Endothelial cell of umbilical vein (primary cell): ENCODE results near the gene SYK. TPM values are rescaled to one million over a fixed set of nuclear protein-coding genes. Genes with fewer than 3 reads are reported as not detected.

Experiments used
- BruUV-seq: library from RNA; stranded (reverse); fragments of 400-500 nt; replicated peaks from 2 replicates; lab custom pipeline; 2021; lab: Mats Ljungman, UMichigan
- CTCF ChIA-PET: fragments of 300-600, 350-600 bp; sonication (Branson Sonifier 250); formaldehyde crosslinking; loops from one replicate; lab custom pipeline; 2021; ENCODE audit warnings: antibody characterized with exemption, inconsistent platforms; lab: Charles Lee
- POLR2A ChIA-PET: fragments of 300-600, 350-600 bp; sonication (Branson Sonifier 250); formaldehyde crosslinking; loops from one replicate; lab custom pipeline; 2021; ENCODE audit warnings: antibody characterized with exemption, inconsistent platforms; lab: Charles Lee
- DNase-seq: peaks from one replicate; pipeline ENCODE4 v3.0.0-alpha.2; 2011; ENCODE audit warnings: low read depth, low spot score
- FAIRE-seq: peaks from 2 replicates; lab custom pipeline; 2011; peaks lifted over from hg19 to GRCh38; lab: Jason Lieb, UNC
- H2AFZ ChIP-seq: 2 replicates; pipeline ENCODE4 v1.6.0; 2012; ENCODE audit warnings: low read depth, low read length, control low read depth, inconsistent platforms
- H3K27ac ChIP-seq: 2 replicates; pipeline ENCODE4 v1.5.1; 2011; ENCODE audit warnings: low read depth, mild to moderate bottlenecking, control low read depth, low read length, moderate library complexity; ENCODE audit not compliant: insufficient read depth
- H3K27me3 ChIP-seq, 2 experiments: 2 replicates each; pipeline versions ENCODE4 v1.6.0 to v1.6.1; 2011; ENCODE audit warnings: low read length in 2 of 2, mixed read lengths in 1 of 2; ENCODE audit not compliant: control insufficient read depth in 2 of 2, insufficient read depth in 2 of 2
- H3K36me3 ChIP-seq, 2 experiments: 2 replicates in 1 of 2; 3 replicates in 1 of 2; pipeline ENCODE4 v1.5.1; 2011; ENCODE audit warnings: low read length in 2 of 2, mild to moderate bottlenecking in 1 of 2, moderate library complexity in 1 of 2; ENCODE audit not compliant: control insufficient read depth in 2 of 2, insufficient read depth in 2 of 2; ENCODE audit errors: extremely low read depth in 1 of 2
- H3K4me1 ChIP-seq: 3 replicates; pipeline ENCODE4 v1.5.1; 2011; ENCODE audit warnings: mild to moderate bottlenecking, low read length; ENCODE audit not compliant: control insufficient read depth, insufficient read depth; ENCODE audit errors: extremely low read depth
- H3K4me2 ChIP-seq: 2 replicates; pipeline ENCODE4 v1.6.1; 2011; ENCODE audit warnings: low read length, control low read depth, mixed read lengths; ENCODE audit not compliant: insufficient read depth
- H3K4me3 ChIP-seq, 3 experiments: fragments of 200-600 bp in 1 of 3; sonication (generic), shearing (Covaris generic) in 1 of 3; replicated peaks in 1 of 3; 2 replicates each; pipeline ENCODE4 v1.5.1; 2011 to 2016; ENCODE audit warnings: control low read depth in 3 of 3, low read length in 3 of 3, mild to moderate bottlenecking in 2 of 3, inconsistent platforms in 1 of 3, low read depth in 1 of 3, moderate library complexity in 1 of 3; ENCODE audit not compliant: insufficient read depth in 1 of 3
- H3K79me2 ChIP-seq: 2 replicates; pipeline ENCODE4 v1.6.0; 2012; ENCODE audit warnings: low read length, inconsistent platforms; ENCODE audit not compliant: control insufficient read depth, insufficient read depth
- H3K9ac ChIP-seq: replicated peaks from 2 replicates; pipeline ENCODE3; 2011; ENCODE audit warnings: low read length, control low read depth; ENCODE audit not compliant: insufficient read depth; ENCODE audit errors: extremely low read depth
- H3K9me1 ChIP-seq: replicated peaks from 3 replicates; pipeline ENCODE4 v1.6.0; 2011; ENCODE audit warnings: mild to moderate bottlenecking, low read length; ENCODE audit not compliant: control insufficient read depth, insufficient read depth; ENCODE audit errors: extremely low read depth
- H3K9me3 ChIP-seq: replicated peaks from 2 replicates; pipeline ENCODE4 v1.5.1; 2012; ENCODE audit warnings: low read length, inconsistent platforms; ENCODE audit not compliant: control insufficient read depth, insufficient read depth
- H4K20me1 ChIP-seq: replicated peaks from 2 replicates; pipeline ENCODE3; 2011; ENCODE audit warnings: mild to moderate bottlenecking, low read length; ENCODE audit not compliant: control insufficient read depth, insufficient read depth; ENCODE audit errors: extremely low read depth
- EZH2 ChIP-seq: IDR thresholded peaks from 2 replicates; pipeline ENCODE4 v1.6.1; 2012; ENCODE audit warnings: borderline replicate concordance, low read depth, mild to moderate bottlenecking, moderate library complexity, low read length, inconsistent platforms; ENCODE audit not compliant: severe bottlenecking
- FOS ChIP-seq: IDR thresholded peaks from 2 replicates; pipeline ENCODE4 v1.6.1; 2011; ENCODE audit warnings: mild to moderate bottlenecking, low read length, moderate library complexity, borderline replicate concordance; ENCODE audit not compliant: insufficient read depth
- GATA2 ChIP-seq: IDR thresholded peaks from 2 replicates; pipeline ENCODE4 v1.7.0; 2011; ENCODE audit warnings: low read depth, mild to moderate bottlenecking, moderate library complexity, mixed read lengths, low read length; ENCODE audit not compliant: insufficient read length, insufficient read depth
- JUN ChIP-seq: IDR thresholded peaks from 2 replicates; pipeline ENCODE4 v1.6.1; 2011; ENCODE audit warnings: borderline replicate concordance, low read depth; ENCODE audit not compliant: insufficient read length, insufficient read depth
- MYC ChIP-seq: IDR thresholded peaks from one replicate; pipeline ENCODE4 v1.6.1; 2011; ENCODE audit warnings: mild to moderate bottlenecking, low read depth, low read length
- POLR2A ChIP-seq: IDR thresholded peaks from 2 replicates; pipeline ENCODE4 v1.6.1; 2012; ENCODE audit warnings: low read depth, mild to moderate bottlenecking, control low read depth, low read length
- POLR2AphosphoS5 ChIP-seq: IDR thresholded peaks from 2 replicates; pipeline ENCODE4 v1.6.1; 2012; ENCODE audit warnings: low read depth, mild to moderate bottlenecking, control low read depth, low read length, moderate library complexity; ENCODE audit not compliant: insufficient read depth
- dilution Hi-C: fragments of 300-500 bp; cut with MboI; formaldehyde crosslinking; loops from one replicate; pipeline ENCODE4 v1.15.0; 2019; ENCODE audit warnings: low sequenced_read_pairs; ENCODE audit not compliant: extremely low pct_ligation_motif_present
- intact Hi-C: fragments of 100-400 bp; cut with micrococcal nuclease; formaldehyde crosslinking; loops from one replicate; pipeline ENCODE4 v1.10.0; 2022
- polyA plus RNA-seq, 4 experiments: library from polyadenylated mRNA; depleted of rRNA in 3 of 4; stranded (reverse) in 3 of 4; unstranded in 1 of 4; fragments of >200 nt; gene quantifications; 2 replicates each; pipeline versions ENCODE4 v1.2.1 to v1.2.3, GENCODE V29; 2011 to 2012; ENCODE audit warnings: missing spikeins in 1 of 4
- total RNA-seq: library from RNA; stranded (reverse); gene quantifications from 2 replicates; pipeline ENCODE4 v1.2.3, GENCODE V29; 2021
- TF ChIP-seq, protein P1 (sequence below): IDR thresholded peaks from 2 replicates; pipeline ENCODE4 v1.6.1; 2011; ENCODE audit not compliant: insufficient read depth, insufficient read length
- TF ChIP-seq, protein P2 (sequence below), 2 donors: IDR thresholded peaks; 1 replicate in 1 of 2; 2 replicates in 1 of 2; pipeline ENCODE4 v1.5.1; 2011; ENCODE audit warnings: low read length in 2 of 2, mild to moderate bottlenecking in 2 of 2, moderate library complexity in 2 of 2, control low read depth in 1 of 2, inconsistent platforms in 1 of 2, low read depth in 1 of 2; ENCODE audit not compliant: insufficient read depth in 1 of 2; ENCODE audit errors: extremely low read depth in 1 of 2

The SYK gene
- total and polyA plus RNA-seq, 2 donors (not counting 3 experiments of a cell fraction or from before 2014, with no cell fraction given) = not detected

DNA sequence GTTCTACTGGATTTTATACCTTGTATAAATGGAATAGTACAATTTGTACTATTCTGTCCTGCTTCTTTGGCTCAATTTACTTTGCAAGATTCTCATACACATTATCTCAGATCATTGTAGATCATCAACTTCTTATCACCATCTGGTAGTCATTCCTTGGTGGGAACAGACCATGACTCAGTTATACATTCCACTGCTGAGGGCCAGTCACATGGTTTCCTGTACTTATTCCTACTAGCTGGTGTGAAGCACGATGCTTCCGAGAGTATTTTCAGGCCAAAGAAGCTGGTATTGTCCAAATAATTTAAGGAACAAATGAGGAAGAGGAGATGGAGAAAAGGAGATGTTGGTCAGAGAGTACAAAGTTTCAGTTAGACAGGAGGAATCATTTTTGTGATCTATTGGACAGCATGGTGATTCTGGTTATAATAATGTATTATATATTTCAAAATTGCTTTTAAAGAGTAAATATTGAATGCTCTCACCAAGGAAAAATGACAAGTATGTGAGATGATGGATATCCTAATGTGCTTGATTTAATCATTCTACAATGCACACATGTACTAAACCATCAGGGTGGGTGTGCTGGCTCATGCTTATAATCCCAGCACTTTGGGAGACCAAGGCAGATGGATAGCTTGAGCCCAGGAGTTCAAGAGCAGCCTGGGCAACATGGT is 124.1 kb downstream of the SYK start:
- no peak for TF ChIP-seq MYC
- TF ChIP-seq JUN = no peak
- TF ChIP-seq FOS = peak; percentile 44
- no peak for TF ChIP-seq POLR2AphosphoS5
- TF ChIP-seq EZH2 = no peak
- peak; percentile 45 for TF ChIP-seq GATA2
- Histone ChIP-seq H3K36me3 (no peaks in the 10 kb centered on the region), H3K9me3 (no peaks in the 10 kb centered on the region), H3K4me2 (no peak overlapping the region), H3K27ac (no peak overlapping the region), H3K4me1 (peaks cover 2% of the 10 kb centered on the region), H3K79me2 (no peaks in the 10 kb centered on the region), H3K4me3 (no peak overlapping the region), H4K20me1 (no peaks in the 10 kb centered on the region), H3K9me1 (no peaks in the 10 kb centered on the region), H3K9ac (no peak overlapping the region), H2AFZ (no peak overlapping the region), H3K27me3 (no peaks in the 10 kb centered on the region)
- ChIA-PET CTCF (interaction anchor here (0.7 to 2.4 kb wide), 2 partner anchors 10 to 501 kb away, joined by 4 to 19 read pairs; no protein-coding TSS in a partner anchor), POLR2A (no interaction called here)
- dilution Hi-C loops = no loop called here
- BruUV-seq = no TSS peak
- intact Hi-C loops = no loop called here
- peak; percentile 38 for FAIRE-seq
- peak; percentile 20 for DNase-seq

DNA sequence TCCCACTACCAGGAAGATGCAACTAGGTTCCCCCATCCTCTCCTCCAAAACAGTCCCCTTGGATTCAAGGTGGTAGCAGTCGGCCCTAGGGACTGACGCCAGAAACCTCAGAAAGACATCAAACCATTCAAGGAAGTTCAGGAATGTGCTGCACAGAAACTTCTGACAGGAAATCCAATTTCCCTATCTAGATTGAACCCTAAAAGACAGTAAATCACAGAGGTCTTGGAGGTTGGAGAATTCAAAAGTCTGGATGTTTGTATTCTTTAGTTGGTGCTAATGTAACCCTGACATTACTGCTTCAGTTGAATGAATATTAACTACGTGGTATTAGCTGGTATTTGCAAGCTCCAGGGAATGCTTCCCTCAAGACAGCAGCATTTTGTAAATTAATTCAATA is 125.3 kb downstream of the SYK start:
- no peak overlapping the region for H2AFZ ChIP-seq
- H3K79me2 ChIP-seq = no peaks in the 10 kb centered on the region
- no peaks in the 10 kb centered on the region for H3K9me1 ChIP-seq
- H3K4me2 ChIP-seq = no peak overlapping the region
- BruUV-seq = no TSS peak
- H3K27ac ChIP-seq = no peak overlapping the region
- ChIA-PET POLR2A (no interaction called here), CTCF (interaction anchor here (1.2 to 2.4 kb wide), 2 partner anchors 12 to 800 kb away, joined by 4 to 19 read pairs; no protein-coding TSS in a partner anchor)
- FAIRE-seq (no peak), DNase-seq (no peak)
- TF ChIP-seq POLR2A (no peak), JUN (no peak), GATA2 (no peak), POLR2AphosphoS5 (no peak), MYC (no peak), EZH2 (no peak), FOS (no peak)
- TF ChIP-seq, protein P1, sequence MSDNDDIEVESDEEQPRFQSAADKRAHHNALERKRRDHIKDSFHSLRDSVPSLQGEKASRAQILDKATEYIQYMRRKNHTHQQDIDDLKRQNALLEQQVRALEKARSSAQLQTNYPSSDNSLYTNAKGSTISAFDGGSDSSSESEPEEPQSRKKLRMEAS = no peak
- TF ChIP-seq, protein P2, sequence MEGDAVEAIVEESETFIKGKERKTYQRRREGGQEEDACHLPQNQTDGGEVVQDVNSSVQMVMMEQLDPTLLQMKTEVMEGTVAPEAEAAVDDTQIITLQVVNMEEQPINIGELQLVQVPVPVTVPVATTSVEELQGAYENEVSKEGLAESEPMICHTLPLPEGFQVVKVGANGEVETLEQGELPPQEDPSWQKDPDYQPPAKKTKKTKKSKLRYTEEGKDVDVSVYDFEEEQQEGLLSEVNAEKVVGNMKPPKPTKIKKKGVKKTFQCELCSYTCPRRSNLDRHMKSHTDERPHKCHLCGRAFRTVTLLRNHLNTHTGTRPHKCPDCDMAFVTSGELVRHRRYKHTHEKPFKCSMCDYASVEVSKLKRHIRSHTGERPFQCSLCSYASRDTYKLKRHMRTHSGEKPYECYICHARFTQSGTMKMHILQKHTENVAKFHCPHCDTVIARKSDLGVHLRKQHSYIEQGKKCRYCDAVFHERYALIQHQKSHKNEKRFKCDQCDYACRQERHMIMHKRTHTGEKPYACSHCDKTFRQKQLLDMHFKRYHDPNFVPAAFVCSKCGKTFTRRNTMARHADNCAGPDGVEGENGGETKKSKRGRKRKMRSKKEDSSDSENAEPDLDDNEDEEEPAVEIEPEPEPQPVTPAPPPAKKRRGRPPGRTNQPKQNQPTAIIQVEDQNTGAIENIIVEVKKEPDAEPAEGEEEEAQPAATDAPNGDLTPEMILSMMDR (IDR thresholded peaks at IDR 0.05; ENCODE audit: extremely low read depth in 1 of 2, insufficient read depth in 1 of 2, low read depth in 1 of 2, low read length in 2 of 2) = no peak
- no peaks in the 10 kb centered on the region for H3K36me3 ChIP-seq
- dilution Hi-C loops = no loop called here
- no peaks in the 10 kb centered on the region for H4K20me1 ChIP-seq
- no peak overlapping the region for H3K4me3 ChIP-seq
- peaks cover 2% of the 10 kb centered on the region for H3K4me1 ChIP-seq
- no peaks in the 10 kb centered on the region for H3K27me3 ChIP-seq
- H3K9ac ChIP-seq = no peak overlapping the region
- no peaks in the 10 kb centered on the region for H3K9me3 ChIP-seq
- intact Hi-C loops = no loop called here
